Measurements from ENCODE around the gene HCFC1R1. TPM values are rescaled to one million over a fixed set of nuclear protein-coding genes. Genes with fewer than 3 reads are reported as not detected.

HCFC1R1 gene
- total RNA-seq, 4 donors from 2014 or later, result 41.8 to 124 (median 66.9) TPM

DNA sequence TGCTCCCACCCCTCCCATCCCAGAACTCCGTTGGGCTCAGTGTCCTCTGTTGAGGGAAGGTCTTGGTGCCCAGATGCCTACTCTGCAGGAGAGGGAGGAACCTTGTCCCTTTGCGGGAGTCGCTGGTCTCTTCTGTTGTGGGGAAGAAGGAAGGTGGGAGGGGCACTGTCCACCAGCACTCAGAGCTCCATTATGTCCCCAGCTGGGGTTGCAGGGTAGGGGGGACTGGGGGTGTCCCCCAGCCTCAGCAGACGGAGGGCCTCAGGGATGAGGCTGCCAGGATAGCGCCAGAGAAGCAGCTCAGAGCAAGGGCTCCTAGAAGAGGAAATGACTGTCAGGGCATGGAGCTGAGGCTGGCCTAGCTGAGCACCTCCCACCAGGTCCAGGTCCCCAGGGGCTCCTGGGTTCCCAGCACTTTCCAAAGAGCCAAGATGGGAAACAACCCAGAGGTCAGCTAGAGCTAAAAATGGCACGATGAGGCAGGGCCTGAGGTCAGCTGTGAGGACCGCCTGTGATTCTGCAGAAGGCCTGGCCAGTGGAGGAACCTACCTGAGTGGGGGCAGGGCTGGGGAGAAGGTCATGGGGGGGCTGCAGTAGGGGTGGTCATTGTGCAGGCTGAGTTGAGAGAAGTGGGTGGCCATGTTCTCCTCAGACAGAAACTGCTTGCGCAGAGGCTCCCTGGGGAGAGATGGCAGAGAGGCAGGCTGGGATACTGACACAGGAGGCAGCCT lies 893 bp downstream of the HCFC1R1 start:
- H3K27ac ChIP-seq, result peak overlapping the region; percentile 96 to 100 (median 98)
- TF ChIP-seq, protein P1, sequence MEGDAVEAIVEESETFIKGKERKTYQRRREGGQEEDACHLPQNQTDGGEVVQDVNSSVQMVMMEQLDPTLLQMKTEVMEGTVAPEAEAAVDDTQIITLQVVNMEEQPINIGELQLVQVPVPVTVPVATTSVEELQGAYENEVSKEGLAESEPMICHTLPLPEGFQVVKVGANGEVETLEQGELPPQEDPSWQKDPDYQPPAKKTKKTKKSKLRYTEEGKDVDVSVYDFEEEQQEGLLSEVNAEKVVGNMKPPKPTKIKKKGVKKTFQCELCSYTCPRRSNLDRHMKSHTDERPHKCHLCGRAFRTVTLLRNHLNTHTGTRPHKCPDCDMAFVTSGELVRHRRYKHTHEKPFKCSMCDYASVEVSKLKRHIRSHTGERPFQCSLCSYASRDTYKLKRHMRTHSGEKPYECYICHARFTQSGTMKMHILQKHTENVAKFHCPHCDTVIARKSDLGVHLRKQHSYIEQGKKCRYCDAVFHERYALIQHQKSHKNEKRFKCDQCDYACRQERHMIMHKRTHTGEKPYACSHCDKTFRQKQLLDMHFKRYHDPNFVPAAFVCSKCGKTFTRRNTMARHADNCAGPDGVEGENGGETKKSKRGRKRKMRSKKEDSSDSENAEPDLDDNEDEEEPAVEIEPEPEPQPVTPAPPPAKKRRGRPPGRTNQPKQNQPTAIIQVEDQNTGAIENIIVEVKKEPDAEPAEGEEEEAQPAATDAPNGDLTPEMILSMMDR (IDR thresholded peaks at IDR 0.05 in 4 of 5, conservative IDR thresholded peaks at IDR 0.05 in 1 of 5), result no peak
- TF ChIP-seq POLR2A (IDR thresholded peaks at IDR 0.05), result peak in 1 of 2 donors; percentile 9
- H3K4me1 ChIP-seq, result peaks cover 32 to 55% of the 10 kb centered on the region in 2 donors
- peak overlapping the region; percentile 71 to 99 (median 82) for H3K4me3 ChIP-seq
- ATAC-seq (peak; percentile 8 to 15), DNase-seq (peak; percentile 41 to 79)
- in situ Hi-C loops (cut with MboI; ENCODE audit: low sequenced_read_pairs in 4 of 4) (no loop called here), intact Hi-C loops (cut with DNase I; ENCODE audit: low total_unique reads) (loop anchor here (2.0 to 5.0 kb wide), 3 partner anchors 110 to 976 kb away; partner anchors contain the start of genes NTHL1, TSC2 and ZNF263)
- peaks cover 7 to 15% (median 10%) of the 10 kb centered on the region in 3 donors for H3K27me3 ChIP-seq
- peaks cover 0 to 19% of the 10 kb centered on the region in 2 donors for H3K36me3 ChIP-seq
- no peaks in the 10 kb centered on the region for H3K9me3 ChIP-seq

DNA sequence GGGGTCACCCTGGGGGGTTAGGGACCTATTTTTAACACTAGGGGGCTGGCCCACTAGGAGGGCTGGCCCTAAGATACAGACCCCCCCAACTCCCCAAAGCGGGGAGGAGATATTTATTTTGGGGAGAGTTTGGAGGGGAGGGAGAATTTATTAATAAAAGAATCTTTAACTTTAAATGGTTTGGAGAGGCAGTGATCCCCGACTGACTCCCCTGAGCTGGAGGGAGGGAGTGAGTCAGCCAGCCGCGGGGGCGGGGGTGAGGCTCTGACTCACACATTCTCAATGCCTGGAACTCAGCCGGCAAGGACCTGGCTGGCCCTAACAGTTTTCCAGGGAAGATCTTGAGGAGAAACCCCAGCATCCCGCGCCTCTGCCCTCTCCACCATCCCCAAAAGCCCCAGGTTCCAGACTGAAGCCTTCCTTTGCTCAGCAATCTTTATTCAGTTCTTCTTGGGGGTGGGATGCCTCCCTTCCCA lies 1.5 kb downstream of the HCFC1R1 start:
- intact Hi-C loops (cut with DNase I; ENCODE audit: low total_unique reads) (loop anchor here (2.0 to 5.0 kb wide), 3 partner anchors 109 to 975 kb away; partner anchors contain the start of genes NTHL1, TSC2 and ZNF263), in situ Hi-C loops (cut with MboI; ENCODE audit: low sequenced_read_pairs in 4 of 4) (no loop called here)
- Histone ChIP-seq H3K36me3 (peaks cover 0 to 18% of the 10 kb centered on the region in 2 donors), H3K9me3 (no peaks in the 10 kb centered on the region), H3K27me3 (peaks cover 13 to 21% (median 13%) of the 10 kb centered on the region in 3 donors), H3K27ac (peak overlapping the region; percentile 96 to 100 (median 98)), H3K4me3 (peak overlapping the region; percentile 48 to 99 (median 76)), H3K4me1 (peaks cover 32 to 54% of the 10 kb centered on the region in 2 donors)
- peak; percentile 85 to 93 for DNase-seq
- TF ChIP-seq, protein P1 (IDR thresholded peaks at IDR 0.05 in 4 of 5, conservative IDR thresholded peaks at IDR 0.05 in 1 of 5), result peak in 1 of 5 experiments; percentile 29
- TF ChIP-seq POLR2A (IDR thresholded peaks at IDR 0.05), result peak; percentile 15 to 30
- peak; percentile 51 to 61 for ATAC-seq

DNA sequence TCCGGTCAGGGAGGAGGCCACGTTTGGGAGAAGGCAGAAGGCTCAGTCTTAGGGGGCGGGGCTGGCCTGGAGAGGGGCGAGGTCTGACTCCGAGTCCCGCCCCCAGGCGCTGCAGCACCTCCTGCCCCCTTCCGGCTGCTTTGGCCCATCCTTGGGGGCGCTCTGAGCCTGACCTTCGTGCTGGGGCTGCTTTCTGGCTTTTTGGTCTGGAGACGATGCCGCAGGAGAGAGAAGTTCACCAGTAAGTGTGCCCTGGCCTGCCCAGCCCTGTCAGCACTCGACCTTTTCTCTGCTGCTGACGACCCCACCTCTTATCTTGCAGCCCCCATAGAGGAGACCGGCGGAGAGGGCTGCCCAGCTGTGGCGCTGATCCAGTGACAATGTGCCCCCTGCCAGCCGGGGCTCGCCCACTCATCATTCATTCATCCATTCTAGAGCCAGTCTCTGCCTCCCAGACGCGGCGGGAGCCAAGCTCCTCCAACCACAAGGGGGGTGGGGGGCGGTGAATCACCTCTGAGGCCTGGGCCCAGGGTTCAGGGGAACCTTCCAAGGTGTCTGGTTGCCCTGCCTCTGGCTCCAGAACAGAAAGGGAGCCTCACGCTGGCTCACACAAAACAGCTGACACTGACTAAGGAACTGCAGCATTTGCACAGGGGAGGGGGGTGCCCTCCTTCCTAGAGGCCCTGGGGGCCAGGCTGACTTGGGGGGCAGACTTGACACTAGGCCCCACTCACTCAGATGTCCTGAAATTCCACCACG lies 2.1 kb downstream of the HCFC1R1 start:
- H3K4me1 ChIP-seq, result peaks cover 32 to 54% of the 10 kb centered on the region in 2 donors
- TF ChIP-seq, protein P1 (IDR thresholded peaks at IDR 0.05 in 4 of 5, conservative IDR thresholded peaks at IDR 0.05 in 1 of 5), result peak in 4 of 5 experiments; percentile 30 to 51 (median 38)
- TF ChIP-seq POLR2A (IDR thresholded peaks at IDR 0.05), result peak in 1 of 2 donors; percentile 48
- peak overlapping the region; percentile 96 to 100 (median 98) for H3K27ac ChIP-seq
- H3K36me3 ChIP-seq, result peaks cover 0 to 12% of the 10 kb centered on the region in 2 donors
- in situ Hi-C loops (cut with MboI; ENCODE audit: low sequenced_read_pairs in 4 of 4), result no loop called here
- peak overlapping the region; percentile 48 to 99 (median 76) for H3K4me3 ChIP-seq
- intact Hi-C loops (cut with DNase I; ENCODE audit: low total_unique reads), result loop anchor here (1.0 to 5.0 kb wide), 5 partner anchors 37 to 974 kb away; partner anchors contain the start of genes NTHL1, SRRM2, TSC2 and ZNF263
- DNase-seq, result peak; percentile 87 to 95
- H3K9me3 ChIP-seq, result no peaks in the 10 kb centered on the region
- ATAC-seq, result peak; percentile 49 to 61
- H3K27me3 ChIP-seq, result peaks cover 13 to 25% (median 15%) of the 10 kb centered on the region in 3 donors

- TF ChIP-seq, protein P1 (IDR thresholded peaks at IDR 0.05 in 4 of 5, conservative IDR thresholded peaks at IDR 0.05 in 1 of 5), result no peak
- peak; percentile 9 to 56 for TF ChIP-seq POLR2A (IDR thresholded peaks at IDR 0.05)
- in situ Hi-C loops (cut with MboI; ENCODE audit: low sequenced_read_pairs in 4 of 4), result no loop called here
- Histone ChIP-seq H3K4me3 (peak overlapping the region; percentile 48 to 99 (median 76)), H3K36me3 (peaks cover 0 to 4% of the 10 kb centered on the region in 2 donors), H3K9me3 (no peaks in the 10 kb centered on the region), H3K27me3 (peaks cover 13 to 25% (median 15%) of the 10 kb centered on the region in 3 donors), H3K4me1 (peaks cover 32 to 54% of the 10 kb centered on the region in 2 donors), H3K27ac (peak overlapping the region; percentile 96 to 100 (median 98))
- DNase-seq (peak; percentile 80 to 95), ATAC-seq (peak; percentile 28 to 37)
- intact Hi-C loops (cut with DNase I; ENCODE audit: low total_unique reads), result loop anchor here (1.0 to 5.0 kb wide), 6 partner anchors 17 to 974 kb away; partner anchors contain the start of genes NTHL1, SRRM2, TSC2 and ZNF263
These were observed 2.9 kb downstream of the HCFC1R1 start for GRCh38 chr16:3020604-3021448.

Measured in gastrocnemius medialis (tissue), 4 donors.